Measurements from ENCODE around the gene ROCK1. TPM values are rescaled to one million over a fixed set of nuclear protein-coding genes. Genes with fewer than 3 reads are reported as not detected.
A peak's percentile ranks its signal among the peaks of the same experiment; 100 is the strongest.

Gene ROCK1
- total and polyA plus RNA-seq, 12 donors = 6.8 to 55.5 (median 30.4) TPM

- no peak for DNase-seq
- Histone ChIP-seq H3K27me3 (no peaks in the 10 kb centered on the region), H3K4me3 (peak overlapping the region in 3 of 4 donors; percentile 23 to 73 (median 28)), H3K27ac (peak overlapping the region; percentile 69 to 97 (median 92)), H3K4me1 (replicated peaks in 1 of 2) (peaks cover 21 to 38% of the 10 kb centered on the region in 2 donors), H3K36me3 (replicated peaks in 1 of 2) (no peaks in the 10 kb centered on the region), H3K9me3 (replicated peaks in 1 of 3) (no peaks in the 10 kb centered on the region)
- WGBS, 4 donors = 0% methylated on average over 15 to 16 of the region's 16 CpGs
- TF ChIP-seq POLR2A (IDR thresholded peaks at IDR 0.05) = no peak
- TF ChIP-seq, protein P1, sequence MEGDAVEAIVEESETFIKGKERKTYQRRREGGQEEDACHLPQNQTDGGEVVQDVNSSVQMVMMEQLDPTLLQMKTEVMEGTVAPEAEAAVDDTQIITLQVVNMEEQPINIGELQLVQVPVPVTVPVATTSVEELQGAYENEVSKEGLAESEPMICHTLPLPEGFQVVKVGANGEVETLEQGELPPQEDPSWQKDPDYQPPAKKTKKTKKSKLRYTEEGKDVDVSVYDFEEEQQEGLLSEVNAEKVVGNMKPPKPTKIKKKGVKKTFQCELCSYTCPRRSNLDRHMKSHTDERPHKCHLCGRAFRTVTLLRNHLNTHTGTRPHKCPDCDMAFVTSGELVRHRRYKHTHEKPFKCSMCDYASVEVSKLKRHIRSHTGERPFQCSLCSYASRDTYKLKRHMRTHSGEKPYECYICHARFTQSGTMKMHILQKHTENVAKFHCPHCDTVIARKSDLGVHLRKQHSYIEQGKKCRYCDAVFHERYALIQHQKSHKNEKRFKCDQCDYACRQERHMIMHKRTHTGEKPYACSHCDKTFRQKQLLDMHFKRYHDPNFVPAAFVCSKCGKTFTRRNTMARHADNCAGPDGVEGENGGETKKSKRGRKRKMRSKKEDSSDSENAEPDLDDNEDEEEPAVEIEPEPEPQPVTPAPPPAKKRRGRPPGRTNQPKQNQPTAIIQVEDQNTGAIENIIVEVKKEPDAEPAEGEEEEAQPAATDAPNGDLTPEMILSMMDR (IDR thresholded peaks at IDR 0.05) = peak in 2 of 6 experiments; percentile 13 to 20
- intact Hi-C loops (cut with DNase I) = loop anchor here in 1 of 2 donors (5.0 kb wide), 1 partner anchor 40 kb away; no protein-coding TSS in a partner anchor
Measured at GRCh38 chr18:21112140-21112473, 494 bp upstream of the ROCK1 start.

DNA sequence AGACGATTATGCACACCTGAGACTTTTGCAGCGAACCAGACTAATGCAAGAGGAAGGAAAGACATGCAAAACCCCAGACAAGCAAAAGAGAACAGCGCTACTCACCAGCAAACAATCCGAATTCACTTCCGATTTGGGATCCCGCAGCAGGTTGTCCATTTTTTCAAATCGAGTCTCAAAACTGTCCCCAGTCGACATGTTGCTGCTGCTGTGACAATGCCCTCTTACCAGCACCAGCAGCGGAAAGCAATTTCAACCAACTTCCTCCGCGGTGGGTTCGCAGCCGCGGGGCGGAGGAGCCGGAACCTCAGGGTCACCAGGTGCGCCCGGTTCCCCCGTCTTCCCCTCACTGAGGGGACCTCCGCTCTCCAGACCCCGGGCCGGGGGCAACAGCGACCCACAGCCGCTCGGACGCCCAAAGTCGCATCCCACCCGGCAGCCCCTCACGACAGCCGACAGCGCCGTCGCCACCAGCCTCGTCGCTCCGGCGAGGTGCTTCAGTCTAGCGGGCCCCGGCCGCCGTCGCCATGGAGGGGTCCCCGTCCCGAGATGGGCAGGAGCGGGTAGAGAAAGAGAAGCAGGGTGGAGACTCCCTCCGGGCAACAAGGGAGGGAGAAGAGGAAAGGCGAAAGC lies 784 bp downstream of the ROCK1 start:
- Histone ChIP-seq H3K27me3 (no peaks in the 10 kb centered on the region), H3K9me3 (replicated peaks in 1 of 3) (no peaks in the 10 kb centered on the region), H3K27ac (peak overlapping the region; percentile 93 to 99 (median 96)), H3K36me3 (replicated peaks in 1 of 2) (no peaks in the 10 kb centered on the region), H3K4me3 (peak overlapping the region; percentile 73 to 100 (median 86)), H3K4me1 (replicated peaks in 1 of 2) (peaks cover 32 to 50% of the 10 kb centered on the region in 2 donors)
- 0% methylated on average over 18 to 47 of the region's 47 CpGs for WGBS, 4 donors
- DNase-seq = peak; percentile 30 to 67 (median 41)
- intact Hi-C loops (cut with DNase I) = loop anchor here in 1 of 2 donors (5.0 kb wide), 1 partner anchor 39 kb away; no protein-coding TSS in a partner anchor
- TF ChIP-seq POLR2A (IDR thresholded peaks at IDR 0.05) = peak in 1 of 2 donors; percentile 5
- TF ChIP-seq, protein P1 (IDR thresholded peaks at IDR 0.05) = no peak

GRCh38 chr18:21109936-21110712 lies 1.5 kb downstream of the ROCK1 start:
- TF ChIP-seq, protein P1 (IDR thresholded peaks at IDR 0.05) = no peak
- TF ChIP-seq POLR2A (IDR thresholded peaks at IDR 0.05) = no peak
- DNase-seq = no peak
- Histone ChIP-seq H3K4me1 (replicated peaks in 1 of 2) (peaks cover 32 to 57% of the 10 kb centered on the region in 2 donors), H3K4me3 (peak overlapping the region; percentile 73 to 100 (median 86)), H3K36me3 (replicated peaks in 1 of 2) (no peaks in the 10 kb centered on the region), H3K27ac (peak overlapping the region in 3 of 5 donors; percentile 93 to 97 (median 96)), H3K27me3 (no peaks in the 10 kb centered on the region), H3K9me3 (replicated peaks in 1 of 3) (no peaks in the 10 kb centered on the region)
- 1 to 2% (median 1%) methylated on average over 8 of the region's 8 CpGs for WGBS, 4 donors
- intact Hi-C loops (cut with DNase I) = loop anchor here in 1 of 2 donors (5.0 to 10.0 kb wide), 2 partner anchors 38 to 85 kb away; no protein-coding TSS in a partner anchor

- whole genome bisulfite sequencing, 4 donors = 64 to 78% (median 75%) methylated on average over 3 of the region's 3 CpGs
- Histone ChIP-seq H3K36me3 (replicated peaks in 1 of 2) (no peaks in the 10 kb centered on the region), H3K9me3 (replicated peaks in 1 of 3) (no peaks in the 10 kb centered on the region), H3K4me1 (replicated peaks in 1 of 2) (peaks cover 32 to 67% of the 10 kb centered on the region in 2 donors), H3K27me3 (no peaks in the 10 kb centered on the region), H3K4me3 (no peak overlapping the region), H3K27ac (no peak overlapping the region)
- intact Hi-C loops (cut with DNase I) = loop anchor here in 1 of 2 donors (10.0 kb wide), 1 partner anchor 81 kb away; no protein-coding TSS in a partner anchor
- no peak for TF ChIP-seq POLR2A (IDR thresholded peaks at IDR 0.05)
- TF ChIP-seq, protein P1 (IDR thresholded peaks at IDR 0.05) = no peak
- no peak for DNase-seq
Measured at GRCh38 chr18:21105936-21106335, 5.7 kb downstream of the ROCK1 start.
